GM18502 (cell line): ENCODE data around the gene GAS2.

Experiments
- ATAC-seq: cut with Tn5 transposase; IDR thresholded peaks from one replicate; pipeline ENCODE4 v1.9.1; 2021; ENCODE audit warnings: mild to moderate bottlenecking; ENCODE audit not compliant: unreplicated experiment, poor library complexity

Gene GAS2

GRCh38 chr11:22670830-22671229, 4.4 kb downstream of the GAS2 start:
- ATAC-seq = no peak

GRCh38 chr11:22671751-22672150, 5.3 kb downstream of the GAS2 start:
- no peak for ATAC-seq

GRCh38 chr11:22674470-22675439, 8.3 kb downstream of the GAS2 start:
- ATAC-seq = no peak

DNA sequence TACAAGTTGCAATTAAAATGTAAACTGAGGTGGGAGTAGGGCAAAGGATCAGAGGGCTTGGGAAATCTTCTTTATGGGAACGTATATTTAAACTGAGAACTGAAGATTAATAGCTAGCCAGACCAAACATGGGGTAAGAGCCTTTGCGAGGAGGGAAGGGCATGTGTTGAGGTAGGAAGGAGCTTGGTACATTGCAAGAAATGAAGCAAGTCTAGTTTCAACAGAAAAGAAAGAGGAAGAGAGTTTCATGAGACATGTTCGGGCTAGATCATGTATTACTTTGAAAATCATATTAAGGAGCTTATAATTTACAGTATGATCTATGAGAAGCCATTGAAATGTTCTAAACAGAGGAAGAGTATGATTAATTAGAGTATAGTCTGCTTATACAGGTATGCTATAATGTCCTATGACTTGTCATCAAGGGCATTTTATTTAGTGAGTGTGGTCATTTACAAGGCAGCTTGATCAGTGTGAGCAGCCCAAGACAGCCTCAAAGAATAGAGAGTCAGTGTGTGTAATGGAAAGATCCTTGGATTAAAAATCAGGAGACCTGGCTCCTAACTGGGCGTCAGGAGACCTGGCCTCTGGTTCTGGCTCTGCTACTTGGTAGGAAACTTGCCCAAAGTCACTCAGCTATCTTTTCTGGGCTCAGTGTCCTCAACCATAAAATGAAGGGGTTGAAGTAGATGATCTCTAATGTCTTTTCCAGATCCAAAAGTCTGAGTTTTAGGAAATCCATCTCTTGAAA, 10.9 kb downstream of the GAS2 start:
- no peak for ATAC-seq

GRCh38 chr11:22680628-22681027, 14.2 kb downstream of the GAS2 start:
- ATAC-seq = no peak

GRCh38 chr11:22681281-22681812, 14.9 kb downstream of the GAS2 start:
- no peak for ATAC-seq

- ATAC-seq = no peak
Observed at GRCh38 chr11:22684082-22684481, 17.7 kb downstream of the GAS2 start.

- no peak for ATAC-seq
Observed at GRCh38 chr11:22685111-22685510, 18.7 kb downstream of the GAS2 start.

DNA sequence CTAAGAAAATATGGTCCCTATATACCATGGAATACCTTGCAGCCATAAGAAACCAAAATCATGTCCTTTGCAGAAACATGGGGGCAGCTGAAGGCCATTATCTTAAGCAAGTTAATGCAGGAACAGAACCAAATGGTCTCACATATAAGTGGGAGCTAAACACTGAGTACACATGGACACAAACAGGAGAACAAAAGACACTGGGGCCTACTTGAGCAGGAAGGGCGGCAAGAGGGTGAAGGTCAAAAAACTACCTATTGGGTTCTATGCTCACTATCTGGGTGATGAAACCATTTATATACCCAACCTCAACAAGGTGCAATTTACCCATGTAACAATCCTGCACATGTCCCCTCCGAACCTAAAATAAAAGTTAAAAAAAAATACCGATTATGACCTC, 22.5 kb downstream of the GAS2 start:
- ATAC-seq = no peak

DNA sequence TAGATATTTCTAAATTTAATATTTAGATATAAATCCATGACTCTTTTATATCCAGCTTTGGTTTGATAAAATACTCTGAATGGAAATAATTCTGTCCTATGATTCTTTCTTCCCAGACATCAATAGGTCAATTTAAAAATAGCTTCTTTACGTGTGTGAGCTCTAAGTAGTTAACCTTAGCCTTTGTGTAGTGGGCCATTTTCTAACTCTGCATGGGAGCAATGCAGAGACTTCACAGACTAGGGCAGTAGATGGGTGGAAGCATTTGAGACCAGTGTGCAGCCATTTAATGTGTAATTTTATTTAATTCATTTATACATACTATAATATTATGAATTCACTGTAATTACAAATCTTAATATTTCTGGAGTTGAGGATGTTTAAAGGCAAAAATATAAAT, 23.8 kb downstream of the GAS2 start:
- ATAC-seq = no peak

GRCh38 chr11:22690871-22691270, 24.5 kb downstream of the GAS2 start:
- ATAC-seq = no peak

- ATAC-seq = no peak
Observed at GRCh38 chr11:22699388-22699787, 33.0 kb downstream of the GAS2 start.

- no peak for ATAC-seq
Observed at GRCh38 chr11:22702031-22702430, 35.6 kb downstream of the GAS2 start.

DNA sequence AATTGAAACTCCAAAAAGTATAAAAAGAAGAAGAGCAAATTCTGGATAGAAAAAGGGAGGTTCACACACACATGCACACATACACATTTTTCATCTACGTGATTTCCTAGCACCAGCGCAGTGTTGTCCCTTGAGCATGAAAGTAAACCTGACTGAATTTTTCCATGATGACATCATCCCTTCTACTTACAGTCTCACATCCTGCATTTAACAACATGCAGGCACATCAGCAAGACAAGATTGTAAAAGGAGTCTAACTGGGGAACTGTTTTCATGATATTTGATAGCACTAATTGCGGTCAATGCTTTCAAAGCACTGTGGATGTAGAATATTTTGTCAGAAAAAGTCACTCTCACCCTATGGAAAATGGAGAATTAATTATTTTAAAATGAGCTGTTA, 36.6 kb downstream of the GAS2 start:
- ATAC-seq = peak; percentile 65

GRCh38 chr11:22703591-22703990, 37.2 kb downstream of the GAS2 start:
- no peak for ATAC-seq

DNA sequence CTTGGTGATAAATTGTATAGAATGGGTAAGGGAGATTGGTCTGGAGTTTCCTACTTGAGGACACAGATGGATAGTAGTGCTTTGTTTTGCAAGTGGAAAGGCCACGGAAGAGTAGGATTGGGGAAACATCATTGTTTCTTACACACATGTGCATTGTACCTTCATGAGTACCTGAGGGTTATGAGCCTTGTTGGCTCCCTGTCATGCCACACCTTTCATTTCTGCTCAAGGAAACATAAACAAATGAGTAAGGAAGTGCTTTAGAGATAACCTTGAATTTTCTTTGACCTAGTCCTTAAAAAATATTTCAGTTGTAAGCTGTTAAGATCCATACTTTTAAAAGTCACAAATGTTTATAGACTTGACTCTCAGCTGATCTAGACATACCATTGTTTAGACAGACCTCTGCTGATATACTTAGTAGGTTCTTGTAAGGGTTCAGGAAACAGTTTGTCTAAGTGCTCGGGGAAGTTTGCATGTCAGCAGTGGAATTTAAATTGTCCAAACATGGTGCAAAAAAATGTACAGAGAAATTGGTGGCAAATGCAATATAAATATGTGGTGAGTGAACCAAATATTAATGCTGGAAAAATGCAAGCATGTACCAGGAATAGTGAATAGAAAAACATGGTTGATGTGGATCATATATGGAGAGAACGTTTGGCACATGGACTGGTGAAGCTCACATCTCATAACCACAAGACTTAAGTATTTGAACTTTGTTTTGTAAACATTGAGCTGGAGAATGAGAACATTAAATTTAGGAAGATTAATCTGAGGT, 40.9 kb downstream of the GAS2 start:
- no peak for ATAC-seq

GRCh38 chr11:22711071-22711770, 44.8 kb downstream of the GAS2 start:
- ATAC-seq = no peak

DNA sequence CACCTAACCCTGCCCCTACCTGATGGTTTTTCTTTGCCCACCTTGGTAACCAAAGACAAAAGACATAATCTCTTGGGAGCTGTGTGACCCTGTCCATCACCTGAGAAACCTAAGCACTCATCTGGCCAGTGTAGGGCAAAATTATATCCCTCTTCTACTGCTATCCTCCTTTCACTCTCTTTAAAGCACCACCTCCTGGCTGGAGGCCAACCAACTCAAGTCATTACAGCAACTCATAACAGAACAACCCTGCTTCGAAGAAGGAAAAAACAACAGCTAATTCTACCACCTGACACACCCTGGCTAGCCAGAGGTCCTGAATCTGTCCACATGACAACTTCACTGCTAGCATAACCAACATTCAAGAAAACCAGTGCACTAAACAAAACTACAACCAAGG, 45.5 kb downstream of the GAS2 start:
- no peak for ATAC-seq

- no peak for ATAC-seq
Observed at GRCh38 chr11:22713336-22713735, 46.9 kb downstream of the GAS2 start.

DNA sequence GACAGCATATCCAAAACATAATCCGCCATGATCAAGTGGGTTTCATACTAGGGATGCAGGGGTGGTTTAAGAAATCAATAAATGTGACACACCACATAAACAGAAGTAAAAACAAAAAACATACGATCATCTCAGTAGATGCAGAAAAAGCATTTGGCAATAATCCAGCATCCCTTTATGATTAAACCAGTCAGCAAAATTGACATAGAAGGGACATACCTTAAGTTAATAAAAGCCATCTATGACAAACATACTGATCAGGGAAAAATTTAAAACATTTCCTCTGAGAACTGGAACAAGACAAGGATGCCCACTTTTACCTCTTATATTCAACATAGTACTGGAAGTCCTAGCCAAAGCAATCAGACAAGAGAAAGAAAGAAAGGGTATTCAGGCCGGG, 49.6 kb downstream of the GAS2 start:
- no peak for ATAC-seq
